ENCODE data around the gene CHL1. TPM values are rescaled to one million over a fixed set of nuclear protein-coding genes. Genes with fewer than 3 reads are reported as not detected.

Gene CHL1
- total and polyA plus RNA-seq, 2 experiments from 2014 or later, result 1.4 to 1.9 TPM

- Histone ChIP-seq H2AFZ (no peak overlapping the region), H3K27ac (ENCODE audit: low read depth) (no peak overlapping the region), H3K4me3 (no peak overlapping the region), H3K9me2 (ENCODE audit: insufficient read depth) (peaks cover 10% of the 10 kb centered on the region), H3K4me1 (ENCODE audit: insufficient read depth) (no peaks in the 10 kb centered on the region), H3K79me2 (replicated peaks; ENCODE audit: insufficient read depth) (no peaks in the 10 kb centered on the region), H3F3A (replicated peaks; ENCODE audit: low read depth) (no peaks in the 10 kb centered on the region), H3K27me3 (ENCODE audit: insufficient read depth) (no peaks in the 10 kb centered on the region), H3K4me2 (no peak overlapping the region), H3K36me3 (ENCODE audit: insufficient read depth) (no peaks in the 10 kb centered on the region), H4K20me1 (replicated peaks; ENCODE audit: insufficient read depth) (no peaks in the 10 kb centered on the region)
- ATAC-seq, result no peak
- Mint-ChIP-seq H3K4me3 (no peak overlapping the region), H3K4me1 (no peaks in the 10 kb centered on the region), H3K27me3 (ENCODE audit: insufficient read depth, low read depth, poor library complexity) (no peaks in the 10 kb centered on the region), H3K36me3 (ENCODE audit: low read depth) (peaks cover 27% of the 10 kb centered on the region), H3K27ac (no peak overlapping the region), H3K9me3 (peaks cover 96% of the 10 kb centered on the region)
- TF ChIP-seq EZH2phosphoT487 (IDR thresholded peaks at IDR 0.05; ENCODE audit: unreplicated experiment), result no peak
- no peak for TF ChIP-seq ZNF462 (CRISPR knock-in tag; IDR thresholded peaks at IDR 0.05)
- TF ChIP-seq CTCF (conservative IDR thresholded peaks at IDR 0.05; ENCODE audit: low read depth in 2 of 2), result no peak
- no peak for TF ChIP-seq ZNF114 (CRISPR knock-in tag; IDR thresholded peaks at IDR 0.05)
- no peak for TF ChIP-seq ETS1 (IDR thresholded peaks at IDR 0.05)
- no peak for TF ChIP-seq ZNF331 (CRISPR knock-in tag; IDR thresholded peaks at IDR 0.05; ENCODE audit: low read depth)
- TF ChIP-seq CREB1 (CRISPR knock-in tag; IDR thresholded peaks at IDR 0.05; ENCODE audit: low read depth), result no peak
- no peak for TF ChIP-seq JUNB (IDR thresholded peaks at IDR 0.05; ENCODE audit: unreplicated experiment)
- no peak for TF ChIP-seq POLR2AphosphoS5 (IDR thresholded peaks at IDR 0.05; ENCODE audit: low read depth)
- TF ChIP-seq STAT1 (IDR thresholded peaks at IDR 0.05; ENCODE audit: unreplicated experiment), result no peak
- TF ChIP-seq EZH2 (IDR thresholded peaks at IDR 0.05; ENCODE audit: low read depth, unreplicated experiment), result no peak
- TF ChIP-seq REST (IDR thresholded peaks at IDR 0.05; ENCODE audit: unreplicated experiment), result no peak
- TF ChIP-seq NANOG (IDR thresholded peaks at IDR 0.05; ENCODE audit: borderline replicate concordance), result no peak
- DNase-seq (ENCODE audit: low spot score), result no peak
Observed at GRCh38 chr3:217948-218347, 21.4 kb downstream of the CHL1 start.
